ENCODE data around the gene LGI2. TPM values are rescaled to one million over a fixed set of nuclear protein-coding genes. Genes with fewer than 3 reads are reported as not detected.
A peak's percentile ranks its signal among the peaks of the same experiment; 100 is the strongest.

The LGI2 gene
- total RNA-seq, 1 experiment from 2014 or later, result 1.4 TPM

DNA sequence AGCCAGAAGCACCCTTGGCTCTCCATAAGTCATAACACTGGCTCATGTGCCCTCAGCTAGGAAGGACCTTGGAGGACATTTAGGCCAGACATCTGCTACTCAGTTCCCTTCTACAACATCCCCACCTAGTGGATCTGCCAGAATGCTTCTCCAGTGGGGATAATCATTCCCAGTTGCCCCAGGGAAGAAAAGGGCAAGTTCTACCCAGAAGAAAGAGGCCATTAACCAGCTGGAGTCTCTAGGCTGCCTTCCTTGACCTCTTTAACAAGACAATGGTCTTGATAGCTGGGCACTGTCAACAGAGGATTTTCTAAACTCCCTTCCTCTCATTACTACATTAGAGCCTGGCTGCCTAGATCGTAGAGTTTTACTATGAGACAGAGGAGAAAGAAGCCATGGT, 42.0 kb downstream of the LGI2 start:
- 0 out of 7 replicates have a peak overlapping the region, but pooled peaks of 1 of the 3 experiments have one; percentile 1 for H3K27ac Mint-ChIP-seq
- Histone ChIP-seq H3K79me2 (ENCODE audit: insufficient read depth, low read length) (no peaks in the 10 kb centered on the region), H3K79me1 (ENCODE audit: insufficient read depth, low read depth, low read length, poor library complexity, severe bottlenecking) (no peaks in the 10 kb centered on the region), H2BK5ac (ENCODE audit: insufficient read length, low read length) (no peak overlapping the region), H2AK5ac (ENCODE audit: insufficient read length, low read length) (no peak overlapping the region), H3K4ac (ENCODE audit: low read depth, low read length) (no peak overlapping the region), H2BK15ac (ENCODE audit: low read depth, low read length) (no peak overlapping the region), H3K23ac (ENCODE audit: insufficient read length, low read depth, low read length) (no peak overlapping the region), H3K56ac (ENCODE audit: insufficient read length, low read depth, low read length) (no peak overlapping the region), H3K4me1 (ENCODE audit: insufficient read depth, low read length) (0 out of 2 replicates have a peak, but pooled peaks cover 2% of the 10 kb centered on the region), H2BK20ac (ENCODE audit: low read depth, low read length, poor library complexity, severe bottlenecking) (no peak overlapping the region), H3K9ac (ENCODE audit: extremely low read depth, insufficient read length, low read length) (no peak overlapping the region), H3T11ph (ENCODE audit: low read length) (no peak overlapping the region), H3K9me3 (ENCODE audit: control insufficient read depth, low read depth, low read length) (no peaks in the 10 kb centered on the region), H3K4me2 (ENCODE audit: insufficient read depth, insufficient read length, low read length) (peak overlapping the region; percentile 12), H4K91ac (ENCODE audit: insufficient read length, low read depth, low read length) (no peak overlapping the region), H2BK12ac (ENCODE audit: insufficient read length, low read depth, low read length) (no peak overlapping the region), H2AFZ (ENCODE audit: low read length) (no peak overlapping the region), H4K8ac (replicated peaks; ENCODE audit: insufficient read length, low read depth, low read length) (no peak overlapping the region), H3K23me2 (ENCODE audit: insufficient read length, low read depth, low read length, poor library complexity, severe bottlenecking) (no peaks in the 10 kb centered on the region), H3K14ac (ENCODE audit: insufficient read depth, low read length) (no peak overlapping the region), H2BK120ac (ENCODE audit: low read depth, low read length, poor library complexity, severe bottlenecking) (no peak overlapping the region), H3K27me3 (ENCODE audit: insufficient read depth, low read length) (no peaks in the 10 kb centered on the region), H3K18ac (ENCODE audit: insufficient read length, low read depth, low read length) (no peak overlapping the region), H4K5ac (ENCODE audit: insufficient read length, low read depth, low read length) (no peak overlapping the region), H3K27ac (ENCODE audit: insufficient read length, low read depth, low read length) (no peak overlapping the region), H4K20me1 (ENCODE audit: control insufficient read depth, insufficient read depth, insufficient read length) (no peaks in the 10 kb centered on the region)
- WGBS (ENCODE audit: extremely low coverage, insufficient read length, low lambda C conversion rate), result no CpG with 5 or more reads among the region's 1 CpG
- peaks cover 0 to 14% of the 10 kb centered on the region in 2 experiments; a peak in 3 of 5 replicates for H3K9me3 Mint-ChIP-seq
- peak; percentile 80 for TF ChIP-seq CTCF (conservative IDR thresholded peaks at IDR 0.05)
- peaks cover 2% of the 10 kb centered on the region; the same call in 1 of the 2 replicates for H3K27me3 Mint-ChIP-seq (ENCODE audit: low read depth)
- peak; percentile 84 for DNase-seq
- H3K36me3 Mint-ChIP-seq (ENCODE audit: insufficient read depth in 1 of 3, low read depth in 3 of 3), result 0 out of 7 replicates have a peak, but pooled peaks cover 0 to 4% (median 0%) of the 10 kb centered on the region in 3 experiments
- peaks cover 11 to 12% of the 10 kb centered on the region in 2 experiments for H3K4me1 Mint-ChIP-seq
- peak overlapping the region in 1 of 2 experiments; percentile 55; a peak in 3 of 5 replicates for H3K4me3 Mint-ChIP-seq
